DMS79 (cell line): ENCODE data around the gene ACP2.

Source experiments
- DNase-seq: peaks from one replicate; lab custom pipeline; 2025; lab: John Stamatoyannopoulos, UW

ACP2 gene, protein sequence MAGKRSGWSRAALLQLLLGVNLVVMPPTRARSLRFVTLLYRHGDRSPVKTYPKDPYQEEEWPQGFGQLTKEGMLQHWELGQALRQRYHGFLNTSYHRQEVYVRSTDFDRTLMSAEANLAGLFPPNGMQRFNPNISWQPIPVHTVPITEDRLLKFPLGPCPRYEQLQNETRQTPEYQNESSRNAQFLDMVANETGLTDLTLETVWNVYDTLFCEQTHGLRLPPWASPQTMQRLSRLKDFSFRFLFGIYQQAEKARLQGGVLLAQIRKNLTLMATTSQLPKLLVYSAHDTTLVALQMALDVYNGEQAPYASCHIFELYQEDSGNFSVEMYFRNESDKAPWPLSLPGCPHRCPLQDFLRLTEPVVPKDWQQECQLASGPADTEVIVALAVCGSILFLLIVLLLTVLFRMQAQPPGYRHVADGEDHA

DNA sequence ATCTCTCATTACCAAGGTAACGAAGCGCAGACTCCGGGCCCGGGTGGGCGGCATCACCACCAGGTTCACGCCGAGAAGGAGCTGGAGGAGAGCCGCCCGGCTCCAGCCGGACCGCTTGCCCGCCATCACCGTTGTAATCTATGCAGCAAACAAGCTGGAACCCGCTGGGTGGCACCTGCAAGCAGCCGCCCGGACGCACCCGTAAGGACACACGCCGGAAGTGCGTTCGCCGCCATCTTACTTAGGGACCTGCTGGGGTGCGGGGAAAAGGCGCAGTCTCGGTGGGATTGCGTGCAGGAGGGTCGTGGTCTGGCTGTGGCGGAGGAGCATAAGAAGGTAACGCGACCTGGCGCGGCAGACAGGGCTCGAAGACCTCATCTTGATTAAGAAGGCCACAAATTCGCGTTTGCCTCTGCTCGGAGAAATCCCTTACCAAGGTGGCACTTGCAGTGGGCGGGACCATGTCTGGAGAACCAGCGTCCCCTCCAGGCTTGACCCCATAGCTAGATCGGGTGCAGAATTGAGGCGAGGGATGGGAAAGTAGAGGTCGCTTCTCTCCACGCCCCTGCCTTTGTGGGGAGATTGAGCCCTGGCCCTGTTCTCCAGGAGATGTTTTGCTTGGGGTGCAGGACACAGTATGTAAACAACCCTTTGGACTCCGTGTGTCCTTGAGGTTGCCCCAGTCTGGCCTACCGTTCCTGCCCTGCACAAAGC is at the start of gene ACP2:
Gene ACP2, minus strand, starts transcription at position 151 of the 714 bp plus-strand sequence. Its CDS starts 25 bp downstream, at position 126.
- peak; percentile 90 for DNase-seq

DNA sequence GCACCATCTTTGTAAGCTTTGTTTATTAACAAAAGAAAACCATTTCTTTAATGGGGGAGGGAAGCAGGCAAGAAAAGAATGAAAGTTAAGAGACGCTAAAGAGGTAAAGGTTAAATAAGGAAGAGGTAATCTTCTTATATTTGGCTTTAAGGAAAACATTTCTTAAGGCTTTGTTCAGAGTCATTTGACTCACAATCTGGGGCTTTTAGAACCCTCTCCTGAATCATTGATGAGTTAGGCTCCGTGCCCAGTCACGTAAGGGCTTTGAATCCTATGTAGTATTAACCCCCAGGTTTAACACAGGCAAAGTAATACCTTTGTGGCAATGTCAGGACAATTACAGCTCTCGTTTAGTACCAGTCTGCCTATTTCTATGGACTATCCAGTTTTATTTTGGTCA is 47.4 kb upstream of the ACP2 start:
- peak; percentile 68 for DNase-seq

DNA sequence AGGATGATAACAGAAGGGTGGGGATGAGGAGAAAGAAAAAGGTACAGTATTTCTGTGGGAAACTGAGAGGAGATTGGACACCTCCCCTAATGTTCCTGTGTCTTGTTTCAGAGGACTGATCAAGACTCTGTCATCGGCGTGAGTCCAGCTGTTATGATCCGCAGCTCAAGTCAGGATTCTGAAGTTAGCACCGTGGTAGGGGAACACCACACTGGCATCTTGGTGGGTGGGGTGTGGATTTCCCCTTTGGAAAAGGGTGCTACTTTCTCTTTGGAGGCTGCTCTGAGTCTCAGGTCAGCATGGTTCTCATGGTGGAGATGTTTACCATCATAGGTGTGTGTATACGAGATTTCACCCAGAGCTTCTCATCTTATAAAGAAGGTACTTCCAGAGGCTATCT is 46.8 kb upstream of the ACP2 start:
- no peak for DNase-seq

DNA sequence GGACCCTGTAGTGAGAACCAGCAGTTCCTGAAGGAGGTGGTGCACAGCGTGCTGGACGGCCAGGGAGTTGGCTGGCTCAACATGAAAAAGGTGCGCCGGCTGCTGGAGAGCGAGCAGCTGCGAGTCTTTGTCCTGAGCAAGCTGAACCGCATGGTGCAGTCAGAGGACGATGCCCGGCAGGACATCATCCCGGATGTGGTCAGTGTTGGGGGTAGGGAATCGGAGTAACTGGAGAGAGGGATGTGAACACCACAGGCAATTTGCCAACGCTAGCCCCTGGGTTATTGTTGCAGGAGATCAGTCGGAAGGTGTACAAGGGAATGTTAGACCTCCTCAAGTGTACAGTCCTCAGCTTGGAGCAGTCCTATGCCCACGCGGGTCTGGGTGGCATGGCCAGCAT is 41.2 kb upstream of the ACP2 start:
- DNase-seq, result no peak

DNA sequence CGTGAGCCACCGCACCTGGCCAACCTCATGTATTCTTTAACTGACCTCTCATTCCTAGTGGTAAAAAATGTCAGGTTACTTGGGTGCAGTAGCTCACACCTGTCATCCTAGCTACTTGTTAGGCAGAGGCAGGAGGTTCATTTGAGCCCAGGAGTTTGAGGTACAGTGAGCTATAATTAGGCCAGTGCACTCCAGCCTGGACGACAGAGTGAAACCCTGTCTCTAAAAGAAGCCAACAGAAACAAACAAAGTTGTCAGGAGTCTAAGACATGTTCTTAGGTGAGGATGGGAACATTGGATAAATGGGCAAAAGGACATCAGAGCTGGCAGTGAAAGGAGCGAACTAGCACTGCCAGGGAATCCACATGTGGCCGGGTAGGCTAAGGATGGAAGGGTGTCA is 39.5 kb upstream of the ACP2 start:
- DNase-seq, result no peak

DNA sequence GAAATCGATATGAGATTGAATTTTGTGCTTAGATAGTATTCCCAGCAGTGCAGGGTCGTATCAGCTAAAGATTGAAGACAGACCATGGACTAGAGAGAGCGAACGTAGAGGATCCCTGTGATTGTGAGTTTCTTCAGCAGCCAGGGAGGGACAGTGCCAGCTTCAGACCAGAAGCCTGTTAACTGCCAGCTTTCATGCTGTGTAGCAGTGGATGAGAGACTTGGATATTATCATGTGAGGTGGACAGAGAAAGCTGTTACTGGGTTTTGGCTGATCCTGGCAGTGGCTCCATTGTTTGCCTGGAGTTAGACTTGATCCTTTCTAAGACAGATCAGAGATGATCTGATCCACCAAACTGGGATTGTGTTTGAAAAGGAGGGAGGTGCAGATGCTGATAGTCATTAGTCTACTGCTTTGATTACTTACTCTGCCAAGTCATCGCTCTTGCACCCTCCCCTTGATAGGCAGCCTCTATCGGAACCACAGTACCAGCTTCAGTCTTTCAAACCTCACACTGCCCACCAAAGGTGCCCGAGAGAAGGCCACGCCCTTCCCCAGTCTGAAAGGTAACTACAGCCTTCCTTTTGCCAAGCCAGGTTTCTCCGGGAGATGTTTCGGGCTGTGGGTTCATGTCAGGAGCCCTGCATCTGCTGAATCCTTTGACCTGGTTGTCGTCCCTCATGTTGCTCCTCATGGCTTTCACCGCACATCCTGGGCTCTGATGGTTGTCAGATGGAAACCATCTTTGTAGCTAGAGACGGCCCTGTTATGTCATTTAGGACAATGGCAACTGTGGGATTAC is 37.6 kb upstream of the ACP2 start:
- no peak for DNase-seq

DNA sequence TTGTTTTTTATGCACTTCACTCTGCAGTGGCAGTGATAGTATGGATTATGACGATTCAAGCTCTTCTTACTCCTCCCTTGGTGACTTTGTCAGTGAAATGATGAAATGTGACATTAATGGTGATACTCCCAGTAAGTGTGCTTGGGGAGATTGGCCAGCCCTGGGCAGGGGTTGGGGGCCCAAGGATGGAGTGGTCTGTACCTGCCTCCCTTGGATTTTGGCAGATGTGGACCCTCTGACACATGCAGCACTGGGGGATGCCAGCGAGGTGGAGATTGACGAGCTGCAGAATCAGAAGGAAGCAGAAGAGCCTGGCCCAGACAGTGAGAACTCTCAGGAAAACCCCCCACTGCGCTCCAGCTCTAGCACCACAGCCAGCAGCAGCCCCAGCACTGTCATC is 35.5 kb upstream of the ACP2 start:
- no peak for DNase-seq

DNA sequence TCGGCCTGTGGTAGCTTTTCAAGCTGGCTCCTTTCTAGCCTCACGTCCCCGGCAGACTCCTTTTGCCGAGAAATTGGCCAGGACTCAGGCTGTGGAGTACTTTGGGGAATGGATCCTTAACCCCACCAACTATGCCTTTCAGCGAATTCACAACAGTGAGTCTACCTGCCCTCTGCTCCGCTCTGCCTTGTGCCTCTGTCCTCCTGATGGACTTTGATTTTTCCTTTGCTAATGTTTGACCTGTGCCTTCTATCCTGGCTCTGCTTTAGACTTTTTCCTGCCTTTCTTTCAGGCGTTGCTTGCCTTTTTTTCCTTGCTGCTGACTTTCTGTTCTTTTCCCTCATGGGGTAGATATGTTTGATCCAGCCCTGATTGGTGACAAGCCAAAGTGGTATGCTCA is 33.8 kb upstream of the ACP2 start:
- no peak for DNase-seq

DNA sequence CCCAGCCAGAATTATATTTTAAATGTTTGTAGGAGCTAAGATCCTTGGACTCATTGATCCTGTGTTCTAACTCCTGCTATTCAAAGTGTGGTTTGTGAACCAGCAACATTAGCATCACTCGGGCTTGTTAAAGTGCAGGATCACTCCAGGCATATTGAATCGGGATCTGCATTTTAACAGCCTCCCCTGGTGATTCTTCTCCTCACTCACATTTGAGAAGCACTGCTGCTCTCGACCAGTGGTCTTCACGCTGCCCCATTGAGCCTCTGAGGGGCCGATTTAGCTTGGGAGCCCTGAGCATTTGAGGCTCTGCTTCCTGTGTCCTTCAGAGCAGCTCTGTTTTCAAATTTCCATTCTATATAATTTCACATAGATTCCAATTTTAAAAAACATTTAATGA is 32.2 kb upstream of the ACP2 start:
- no peak for DNase-seq

DNA sequence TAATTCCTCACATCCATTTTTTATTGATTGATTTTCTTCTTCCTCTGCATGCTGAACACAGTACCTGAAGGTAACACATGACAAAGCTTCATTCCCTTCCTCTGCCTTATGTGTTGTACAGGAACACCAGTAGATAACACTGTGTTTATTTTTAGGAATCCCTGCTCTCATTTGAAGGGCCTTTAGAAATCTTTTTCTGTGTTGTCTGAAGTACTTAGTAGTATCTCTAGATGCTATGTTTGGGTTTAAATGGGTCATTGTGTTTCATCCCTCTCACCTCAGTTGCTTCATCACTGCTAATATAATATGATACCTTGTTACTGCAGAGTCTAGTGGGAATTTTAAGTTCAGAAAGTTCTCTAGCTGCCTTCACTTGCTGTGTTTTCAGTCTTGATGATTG is 31.5 kb upstream of the ACP2 start:
- DNase-seq, result no peak

DNA sequence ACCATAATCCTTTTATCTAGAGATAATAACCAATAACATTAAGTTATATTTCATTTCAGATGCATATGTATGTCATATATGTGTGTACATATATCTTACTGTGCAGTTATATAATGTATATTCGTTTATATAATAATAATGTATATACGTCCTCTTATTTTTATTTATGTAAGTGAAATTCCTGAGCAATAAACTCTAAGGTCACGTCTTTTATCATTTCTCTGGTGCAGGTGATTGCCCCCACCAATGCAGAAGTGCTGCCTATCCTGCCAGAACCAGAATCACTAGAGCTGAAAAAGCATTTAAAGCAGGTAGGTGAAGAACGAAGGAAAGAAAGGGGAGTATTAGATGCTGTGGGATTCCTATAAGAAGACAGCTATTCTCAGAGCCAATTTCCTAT is 30.2 kb upstream of the ACP2 start:
- DNase-seq, result no peak

DNA sequence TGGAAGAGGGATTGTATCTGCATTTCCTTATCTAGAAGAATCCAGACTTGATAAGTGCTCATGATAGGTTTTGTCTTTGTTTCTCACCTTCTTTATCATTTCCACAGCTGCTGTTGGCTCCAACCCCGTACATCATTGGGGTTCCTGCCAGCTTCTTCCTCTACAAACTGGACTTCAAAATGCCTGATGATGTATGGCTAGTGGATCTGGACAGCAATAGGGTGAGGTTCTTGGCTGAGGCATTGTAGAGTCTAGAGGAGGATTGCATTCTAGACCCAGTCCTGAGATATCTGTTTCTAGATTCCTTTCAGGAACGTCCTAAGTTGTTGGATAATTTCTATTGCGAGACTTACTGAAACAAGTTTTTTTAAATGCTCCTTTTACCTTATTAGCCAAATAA is 29.4 kb upstream of the ACP2 start:
- DNase-seq, result no peak

DNA sequence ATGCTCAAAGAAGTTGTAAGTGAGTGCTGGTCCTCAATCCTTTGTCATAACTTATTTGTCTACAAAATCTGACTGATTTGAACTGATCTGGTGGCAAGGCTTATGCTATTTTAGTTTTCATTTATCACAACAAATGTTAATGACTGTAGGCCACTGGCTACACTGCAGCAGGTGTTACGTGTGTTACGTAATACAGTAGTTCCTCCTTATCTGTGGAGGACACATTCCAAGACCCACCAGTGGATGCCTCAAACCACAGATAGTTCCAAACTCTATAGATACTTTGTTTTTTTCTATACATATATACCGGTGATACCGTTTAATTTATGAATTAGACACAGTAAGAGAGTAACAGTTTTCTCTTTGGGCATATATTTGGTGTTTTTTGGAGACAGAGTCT is 28.3 kb upstream of the ACP2 start:
- DNase-seq, result no peak

DNA sequence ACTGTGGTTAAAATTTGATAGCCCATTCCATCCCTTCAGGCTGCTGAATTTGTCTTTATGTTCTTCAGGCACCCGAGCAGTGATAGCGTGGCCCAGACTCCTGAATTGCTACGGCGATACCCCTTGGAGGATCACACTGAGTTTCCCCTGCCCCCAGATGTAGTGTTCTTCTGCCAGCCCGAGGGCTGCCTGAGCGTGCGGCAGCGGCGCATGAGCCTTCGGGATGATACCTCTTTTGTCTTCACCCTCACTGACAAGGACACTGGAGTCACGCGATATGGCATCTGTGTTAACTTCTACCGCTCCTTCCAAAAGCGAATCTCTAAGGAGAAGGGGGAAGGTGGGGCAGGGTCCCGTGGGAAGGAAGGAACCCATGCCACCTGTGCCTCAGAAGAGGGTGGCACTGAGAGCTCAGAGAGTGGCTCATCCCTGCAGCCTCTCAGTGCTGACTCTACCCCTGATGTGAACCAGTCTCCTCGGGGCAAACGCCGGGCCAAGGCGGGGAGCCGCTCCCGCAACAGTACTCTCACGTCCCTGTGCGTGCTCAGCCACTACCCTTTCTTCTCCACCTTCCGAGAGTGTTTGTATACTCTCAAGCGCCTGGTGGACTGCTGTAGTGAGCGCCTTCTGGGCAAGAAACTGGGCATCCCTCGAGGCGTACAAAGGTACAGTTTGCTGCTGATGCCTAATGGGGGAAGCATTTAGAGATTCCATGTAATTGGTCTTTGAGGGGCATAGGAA is 26.1 kb upstream of the ACP2 start:
- DNase-seq, result no peak

DNA sequence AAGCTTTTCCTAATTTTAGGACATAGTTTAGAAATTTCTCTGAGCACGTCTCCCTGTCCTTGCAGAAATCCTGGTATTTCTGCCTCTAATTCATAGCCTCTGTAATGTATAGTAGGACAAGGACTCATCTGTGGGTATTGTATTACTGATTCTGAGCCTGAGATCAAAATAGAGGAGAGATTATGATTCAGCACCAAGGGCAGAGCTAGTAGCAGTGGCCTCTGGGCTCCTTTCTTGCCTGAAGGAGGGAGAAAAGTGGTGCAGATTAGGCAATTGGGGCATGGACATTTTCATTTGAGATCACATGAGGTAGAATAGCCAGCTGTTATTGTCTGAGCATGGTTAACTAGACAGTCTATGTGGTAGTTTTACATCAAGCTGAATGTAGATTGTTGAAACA is 24.1 kb upstream of the ACP2 start:
- DNase-seq, result no peak

DNA sequence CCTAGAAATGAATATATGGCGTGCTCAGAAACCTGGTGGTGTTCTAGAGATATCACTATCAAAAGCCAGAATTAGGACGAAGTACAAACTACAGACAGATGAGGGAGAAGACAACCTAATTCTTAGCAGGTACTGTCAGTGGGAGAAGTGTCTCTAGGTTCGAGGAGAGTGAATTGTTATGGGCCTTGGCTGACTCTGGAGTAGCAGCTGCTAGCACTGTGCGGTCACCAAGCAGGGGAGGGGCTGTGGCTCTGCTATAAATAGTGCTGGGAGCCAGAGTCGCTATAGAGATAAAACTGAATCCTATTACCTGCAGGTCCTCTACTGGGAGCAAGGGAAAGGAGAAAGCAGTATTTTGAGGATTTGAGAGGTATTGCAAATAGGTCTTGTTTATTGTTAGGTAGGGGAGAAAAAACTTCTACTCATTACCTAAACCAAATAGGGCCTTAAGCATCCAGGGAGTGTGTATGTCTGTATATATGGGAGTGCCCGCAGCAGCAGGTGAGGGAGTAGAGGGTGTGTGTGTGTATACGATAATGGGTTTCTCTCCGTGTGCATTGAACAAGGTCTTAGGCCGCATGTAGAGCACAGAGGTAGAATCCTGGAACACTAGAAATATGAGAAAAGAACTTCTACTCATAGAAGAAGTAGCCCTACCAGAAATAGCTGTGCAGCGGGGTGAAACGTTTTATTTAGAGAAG is 23.5 kb upstream of the ACP2 start:
- peak; percentile 39 for DNase-seq

DNA sequence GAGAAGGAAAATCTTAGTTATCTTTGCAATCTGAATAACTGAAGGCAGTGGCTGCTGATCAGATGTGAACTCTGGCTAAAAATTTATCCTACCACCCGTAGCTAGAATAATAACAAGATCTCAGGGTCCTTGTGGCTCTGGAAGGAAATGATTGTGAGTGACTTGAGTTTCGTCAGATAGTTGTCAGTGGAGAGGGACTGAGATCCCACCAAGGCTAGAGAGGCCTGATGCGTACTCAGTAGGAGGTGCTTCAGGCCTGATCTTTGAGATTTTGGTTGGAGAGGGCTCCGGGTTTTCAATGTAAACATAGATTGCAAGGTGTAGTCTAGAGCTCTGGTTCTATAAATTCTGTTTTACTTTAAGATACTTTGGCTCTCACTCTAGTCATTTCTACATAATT is 22.7 kb upstream of the ACP2 start:
- DNase-seq, result no peak

DNA sequence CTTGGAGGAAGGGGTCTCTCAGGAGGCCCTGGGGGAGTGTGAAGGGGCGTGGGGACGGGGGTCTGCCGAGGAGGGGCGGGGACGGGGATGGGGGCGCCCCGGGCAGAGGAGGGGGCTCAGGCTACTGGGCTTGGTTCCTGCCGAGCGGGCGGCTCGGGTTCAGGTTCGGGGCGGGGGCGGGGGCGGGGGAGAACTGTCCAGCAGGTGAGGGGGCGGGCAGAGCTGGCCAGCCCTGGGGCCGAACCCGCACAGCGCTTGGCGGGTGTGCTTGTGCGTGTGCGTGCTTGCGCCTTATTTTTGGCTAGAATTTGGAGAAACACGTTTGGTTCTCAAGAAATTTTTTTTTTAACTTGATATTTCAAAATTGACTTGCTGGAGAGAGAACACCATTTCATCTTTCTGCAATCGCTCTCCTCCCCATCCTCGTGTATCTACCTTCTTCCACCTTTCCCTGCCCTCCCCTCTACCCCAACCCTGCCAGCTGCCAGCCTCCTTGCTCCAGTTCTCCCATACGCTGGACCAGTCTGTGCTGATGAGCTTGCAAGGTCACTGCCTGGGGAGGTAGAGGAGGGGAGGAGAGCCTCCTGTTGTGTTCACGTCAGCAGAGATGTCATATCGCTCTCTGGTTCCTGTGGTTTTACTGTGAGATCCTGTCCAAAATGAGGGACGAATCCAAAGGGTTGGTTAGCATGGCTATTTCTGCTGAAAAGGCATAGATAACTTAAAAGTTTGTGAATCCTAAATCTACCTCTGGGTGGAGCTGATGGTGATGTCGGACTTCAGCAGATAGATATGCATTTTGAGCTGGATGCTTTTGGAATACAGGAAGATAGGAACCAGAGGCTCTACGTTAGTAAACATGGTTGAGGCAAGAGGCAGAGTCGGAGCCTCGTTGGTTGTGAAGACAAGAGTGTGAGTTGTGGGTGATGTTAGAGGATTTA is 22.0 kb upstream of the ACP2 start:
- DNase-seq, result peak; percentile 35

DNA sequence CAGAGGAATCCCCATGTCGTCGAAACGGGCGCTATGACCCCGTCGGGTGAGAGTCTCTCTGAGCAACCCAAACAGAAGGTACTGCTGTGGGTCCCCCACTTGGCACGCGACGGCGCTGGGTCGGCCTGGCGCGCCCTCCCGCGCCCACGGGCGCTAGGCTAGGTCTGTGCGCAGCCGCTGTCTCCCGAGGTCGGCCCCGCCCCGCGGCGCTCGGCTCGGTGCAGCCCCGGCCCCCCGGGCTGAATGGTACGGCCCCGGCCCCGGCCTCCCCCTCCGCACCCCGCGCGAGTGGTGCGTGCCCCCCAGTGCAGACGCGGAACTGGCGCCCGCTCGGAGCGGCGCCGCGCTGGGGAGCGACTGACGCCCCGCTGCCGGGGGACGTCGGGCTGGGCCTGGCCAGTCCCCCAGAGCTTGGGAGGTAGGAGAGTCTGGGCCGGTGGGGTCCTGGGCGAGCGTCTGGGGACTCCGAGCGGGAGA is 21.3 kb upstream of the ACP2 start, which contains the start of gene MADD:
Gene MADD, plus strand, starts transcription at position 305 of the 477 bp plus-strand sequence.
- DNase-seq, result peak; percentile 75
